Naive thymus-derived CD4-positive, alpha-beta T cell (primary cell): ENCODE measurements around the gene SLC39A5. TPM values are rescaled to one million over a fixed set of nuclear protein-coding genes. Genes with fewer than 3 reads are reported as not detected.

Experiments used
- ATAC-seq: fragments of 150-1000 bp; cut with Tn5 transposase; 2 replicates; pipeline ENCODE4 v1.10.0; 2021; ENCODE audit warnings: mild to moderate bottlenecking, moderate library complexity
- CTCF ChIA-PET: fragments of 350-600 bp; sonication (Branson Sonifier 250); formaldehyde crosslinking; loops from one replicate; lab custom pipeline; 2021; ENCODE audit warnings: antibody characterized with exemption; lab: Charles Lee
- POLR2A ChIA-PET: fragments of 350-600 bp; sonication (Branson Sonifier 250); formaldehyde crosslinking; loops from one replicate; lab custom pipeline; 2021; ENCODE audit warnings: antibody characterized with exemption, inconsistent platforms; lab: Charles Lee
- DNase-seq, 9 donors: peaks; one replicate each; pipeline versions ENCODE4 v3.0.0 to v3.0.0-alpha.2; 2020 to 2022; ENCODE audit warnings: mixed read lengths in 1 of 9
- H3K27ac ChIP-seq: one replicate; pipeline ENCODE4 v1.7.0; 2013; ENCODE audit warnings: mild to moderate bottlenecking, low read depth, low read length, moderate library complexity
- H3K27me3 ChIP-seq, 2 donors: one replicate each; pipeline ENCODE4 v1.7.0; 2013; ENCODE audit warnings: low read length in 2 of 2, mild to moderate bottlenecking in 2 of 2, moderate library complexity in 2 of 2; ENCODE audit not compliant: control insufficient read depth in 2 of 2, insufficient read depth in 2 of 2
- H3K36me3 ChIP-seq, 3 experiments: 1 replicate in 2 of 3; 2 replicates in 1 of 3; pipeline ENCODE4 v1.7.0; 2013; ENCODE audit warnings: low read length in 3 of 3, mild to moderate bottlenecking in 3 of 3, moderate library complexity in 1 of 3; ENCODE audit not compliant: insufficient read depth in 3 of 3, control insufficient read depth in 2 of 3
- H3K4me1 ChIP-seq, 2 donors: one replicate each; pipeline ENCODE4 v1.7.0; 2013; ENCODE audit warnings: low read length in 2 of 2, mild to moderate bottlenecking in 2 of 2, moderate library complexity in 1 of 2; ENCODE audit not compliant: control insufficient read depth in 2 of 2, insufficient read depth in 2 of 2
- H3K4me3 ChIP-seq: 2 replicates; pipeline ENCODE4 v1.7.0; 2013; ENCODE audit warnings: mild to moderate bottlenecking, low read length
- H3K9me3 ChIP-seq, 3 experiments: 1 replicate in 2 of 3; 2 replicates in 1 of 3; pipeline ENCODE4 v1.7.0; 2013; ENCODE audit warnings: low read length in 3 of 3; ENCODE audit not compliant: control insufficient read depth in 2 of 3
- H3K27ac Mint-ChIP-seq, 9 donors: one replicate each; pipeline ENCODE4 v1.8.0; 2020 to 2022; ENCODE audit warnings: mixed read lengths in 9 of 9, mild to moderate bottlenecking in 8 of 9, moderate library complexity in 5 of 9, inconsistent platforms in 2 of 9
- H3K27me3 Mint-ChIP-seq, 5 donors: one replicate each; pipeline ENCODE4 v1.8.0; 2021 to 2022; ENCODE audit warnings: mixed read lengths in 5 of 5, mild to moderate bottlenecking in 1 of 5
- H3K36me3 Mint-ChIP-seq, 5 donors: one replicate each; pipeline ENCODE4 v1.8.0; 2020 to 2022; ENCODE audit warnings: mixed read lengths in 5 of 5, mild to moderate bottlenecking in 3 of 5, inconsistent platforms in 1 of 5
- H3K4me1 Mint-ChIP-seq, 7 donors: one replicate each; pipeline ENCODE4 v1.8.0; 2020 to 2022; ENCODE audit warnings: mixed read lengths in 7 of 7, mild to moderate bottlenecking in 3 of 7, inconsistent platforms in 1 of 7
- H3K4me3 Mint-ChIP-seq, 10 donors: one replicate each; pipeline ENCODE4 v1.8.0; 2020 to 2022; ENCODE audit warnings: mild to moderate bottlenecking in 10 of 10, mixed read lengths in 10 of 10, moderate library complexity in 6 of 10, inconsistent platforms in 2 of 10
- H3K9me3 Mint-ChIP-seq, 11 donors: one replicate each; pipeline ENCODE4 v1.8.0; 2020 to 2022; ENCODE audit warnings: mixed read lengths in 11 of 11, mild to moderate bottlenecking in 4 of 11, inconsistent platforms in 1 of 11, moderate library complexity in 1 of 11
- intact Hi-C, 2 donors: fragments of 100-400 bp; cut with micrococcal nuclease; formaldehyde crosslinking; loops; one replicate each; pipeline ENCODE4 v1.15.1; 2023
- polyA plus RNA-seq, 2 donors: library from polyadenylated mRNA; unstranded; fragments of 300-500 nt; fragmentation: Illumina TruSeq; gene quantifications; one replicate each; pipeline ENCODE4 v1.2.3, GENCODE V29; 2021
- total RNA-seq, 6 experiments: library from RNA in 5 of 6; stranded (reverse) in 5 of 6; gene quantifications; 1 replicate in 5 of 6; 2 replicates in 1 of 6; pipeline ENCODE4 v1.2.3 and lab custom pipeline; 2021 to 2026

The SLC39A5 gene
- total and polyA plus RNA-seq, 7 experiments from 2014 or later = 0.43 to 1.2 (median 0.77) TPM; not detected in 4

DNA sequence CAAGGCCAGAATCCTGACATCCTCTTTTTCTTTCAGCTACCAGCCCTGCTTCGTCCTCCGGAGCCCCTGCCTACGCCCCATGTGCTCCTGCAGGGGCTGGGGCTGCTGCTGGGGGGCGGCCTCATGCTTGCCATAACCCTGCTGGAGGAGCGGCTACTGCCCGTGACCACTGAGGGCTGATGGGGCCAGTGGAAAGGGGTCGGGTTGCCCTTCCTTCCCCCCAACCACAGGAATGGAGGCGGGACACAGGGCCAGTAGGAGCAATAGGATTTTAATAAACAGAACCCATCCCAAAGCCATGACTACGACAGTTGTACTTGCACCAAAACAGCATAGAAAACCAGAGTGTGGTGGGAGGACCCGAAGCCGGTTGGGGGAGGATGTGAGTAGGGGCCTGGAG is 7.7 kb downstream of the SLC39A5 start:
- Histone ChIP-seq H3K27ac (no peak overlapping the region), H3K4me3 (no peak overlapping the region), H3K9me3 (no peaks in the 10 kb centered on the region), H3K4me1 (no peaks in the 10 kb centered on the region), H3K27me3 (no peaks in the 10 kb centered on the region), H3K36me3 (peaks cover 0 to 49% (median 13%) of the 10 kb centered on the region in 3 experiments)
- ChIA-PET CTCF (interaction anchor here (1.4 kb wide), 1 partner anchor 21 kb away, joined by 3 read pairs; the partner anchor contains the start of gene ANKRD52), POLR2A (no interaction called here)
- ATAC-seq = no peak
- Mint-ChIP-seq H3K4me1 (peaks cover 0 to 1% (median 0%) of the 10 kb centered on the region in 7 donors), H3K4me3 (no peak overlapping the region), H3K27me3 (no peaks in the 10 kb centered on the region), H3K9me3 (no peaks in the 10 kb centered on the region), H3K27ac (peak overlapping the region in 1 of 9 donors; percentile 43), H3K36me3 (peaks cover 0 to 17% (median 4%) of the 10 kb centered on the region in 5 donors)
- DNase-seq = no peak
- intact Hi-C loops = no loop called here

DNA sequence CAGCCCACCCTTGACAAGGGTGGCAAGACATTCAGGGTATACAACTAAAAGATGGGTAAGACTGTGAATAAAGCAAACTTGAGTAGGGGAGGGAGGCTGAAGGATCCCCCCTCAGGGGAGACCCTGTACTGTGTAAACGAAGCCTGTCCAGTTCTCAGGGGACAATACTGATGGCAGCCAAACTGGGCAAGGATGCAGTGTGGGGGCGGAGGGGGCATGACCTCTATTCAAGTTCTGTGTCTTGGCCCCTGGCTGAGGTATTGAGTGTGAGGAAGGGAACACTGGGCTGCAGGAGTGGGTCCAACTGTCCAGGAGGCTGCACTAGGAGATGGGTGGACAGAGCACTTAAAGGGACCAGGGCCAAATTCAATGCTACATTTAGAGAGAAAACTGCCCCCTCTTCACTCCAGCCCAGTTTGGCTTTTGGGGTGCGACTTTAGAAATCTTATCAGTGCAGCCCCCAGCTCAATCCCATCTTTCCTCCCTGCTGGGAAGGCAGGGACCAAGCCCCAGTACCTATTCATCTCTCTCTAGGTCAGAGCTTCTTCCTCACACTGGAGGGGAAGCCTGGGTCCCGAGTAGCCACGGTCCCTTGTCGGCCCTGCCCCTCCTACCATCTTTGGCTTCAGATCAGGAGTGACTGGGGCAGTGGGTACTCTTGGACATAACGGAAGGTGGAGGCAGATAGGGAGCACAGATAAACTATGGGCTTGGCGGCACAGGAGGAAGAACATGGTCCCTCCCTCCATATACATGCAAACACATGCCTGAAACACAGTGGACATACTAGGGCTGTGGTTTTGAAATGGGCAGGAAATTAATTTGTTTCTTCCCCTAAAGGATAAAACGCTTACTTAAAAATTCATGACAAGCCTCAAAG is 11.8 kb downstream of the SLC39A5 start:
- CTCF ChIA-PET = interaction anchor here (0.6 to 1.0 kb wide), 3 partner anchors 34 to 143 kb away, joined by 3 to 7 read pairs (median 5); no protein-coding TSS in a partner anchor

DNA sequence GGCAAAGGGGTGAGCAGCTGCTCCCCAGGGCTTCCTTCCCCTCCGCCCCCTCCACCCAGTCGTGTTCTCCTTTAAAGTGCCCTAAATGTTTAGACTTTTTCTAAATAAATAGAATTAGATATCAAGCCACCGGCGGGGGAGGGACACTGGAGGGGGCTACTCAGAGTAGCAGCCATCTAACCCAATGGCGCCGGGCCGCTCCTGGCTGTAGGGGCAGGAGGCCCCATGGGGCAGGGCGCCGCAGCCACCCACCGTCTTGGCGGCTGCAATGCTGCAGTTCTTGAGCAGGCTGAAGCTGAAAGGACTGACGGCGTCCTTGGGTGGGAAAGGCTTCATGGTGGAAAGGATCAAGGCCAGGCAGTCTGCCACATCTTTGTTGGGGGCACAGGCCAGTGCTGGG is 13.1 kb downstream of the SLC39A5 start:
- peaks cover 0 to 95% (median 42%) of the 10 kb centered on the region in 3 experiments for H3K36me3 ChIP-seq
- intact Hi-C loops = no loop called here

More for the DNA sequence above, 11.8 kb downstream of the SLC39A5 start:
- Histone ChIP-seq H3K27me3 (no peaks in the 10 kb centered on the region), H3K4me1 (no peaks in the 10 kb centered on the region), H3K9me3 (no peaks in the 10 kb centered on the region), H3K27ac (no peak overlapping the region), H3K36me3 (peaks cover 0 to 90% (median 33%) of the 10 kb centered on the region in 3 experiments), H3K4me3 (no peak overlapping the region)
- H3K9me3 Mint-ChIP-seq = no peaks in the 10 kb centered on the region
- no peak for ATAC-seq
- H3K4me1 Mint-ChIP-seq = peaks cover 0 to 4% (median 0%) of the 10 kb centered on the region in 7 donors
- peaks cover 0 to 32% (median 10%) of the 10 kb centered on the region in 5 donors for H3K36me3 Mint-ChIP-seq
- DNase-seq = no peak
- H3K4me3 Mint-ChIP-seq = no peak overlapping the region
- intact Hi-C loops = no loop called here
- no peaks in the 10 kb centered on the region for H3K27me3 Mint-ChIP-seq
- peak overlapping the region in 1 of 9 donors; percentile 12 for H3K27ac Mint-ChIP-seq
- POLR2A ChIA-PET = no interaction called here

DNA sequence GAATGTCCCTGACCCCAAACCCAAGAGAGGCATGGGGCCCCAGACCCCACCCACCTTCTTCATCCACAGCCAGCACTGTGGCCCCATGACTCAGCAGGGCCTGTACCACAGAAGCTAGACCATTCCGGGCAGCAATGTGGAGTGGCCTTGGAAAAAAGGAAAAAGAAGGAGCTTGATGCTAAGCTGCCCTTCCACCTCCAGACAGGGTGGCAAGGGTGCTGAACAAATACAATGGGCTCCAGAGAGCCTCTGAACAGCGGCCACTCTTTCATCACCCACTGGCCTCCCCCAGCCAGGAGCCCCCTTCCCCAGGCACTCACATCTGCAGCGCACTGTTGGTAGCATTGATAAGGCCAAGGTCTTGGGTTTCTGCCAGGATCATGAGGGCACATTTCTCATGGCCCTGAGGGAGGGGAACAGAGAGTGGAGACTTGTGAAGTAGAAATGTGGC is 13.9 kb downstream of the SLC39A5 start:
- Histone ChIP-seq H3K9me3 (no peaks in the 10 kb centered on the region), H3K27me3 (no peaks in the 10 kb centered on the region), H3K27ac (no peak overlapping the region), H3K36me3 (peaks cover 0 to 98% (median 45%) of the 10 kb centered on the region in 3 experiments), H3K4me1 (no peaks in the 10 kb centered on the region), H3K4me3 (no peak overlapping the region)
- Mint-ChIP-seq H3K36me3 (peaks cover 0 to 40% (median 10%) of the 10 kb centered on the region in 5 donors), H3K4me1 (peaks cover 0 to 4% (median 0%) of the 10 kb centered on the region in 7 donors), H3K4me3 (no peak overlapping the region), H3K27me3 (no peaks in the 10 kb centered on the region), H3K27ac (no peak overlapping the region), H3K9me3 (no peaks in the 10 kb centered on the region)
- ATAC-seq (no peak), DNase-seq (no peak)
- intact Hi-C loops = no loop called here
- POLR2A ChIA-PET = no interaction called here
- CTCF ChIA-PET = interaction anchor here (0.7 kb wide), 1 partner anchor 10 kb away, joined by 3 read pairs; no protein-coding TSS in a partner anchor

More for the DNA sequence above, 13.1 kb downstream of the SLC39A5 start:
- ChIA-PET POLR2A (no interaction called here), CTCF (interaction anchor here (1.0 kb wide), 1 partner anchor 81 kb away, joined by 5 read pairs; no protein-coding TSS in a partner anchor)
- Histone ChIP-seq H3K27ac (no peak overlapping the region), H3K9me3 (no peaks in the 10 kb centered on the region), H3K27me3 (no peaks in the 10 kb centered on the region), H3K4me1 (no peaks in the 10 kb centered on the region), H3K4me3 (no peak overlapping the region)
- H3K4me1 Mint-ChIP-seq = peaks cover 0 to 4% (median 0%) of the 10 kb centered on the region in 7 donors
- H3K27me3 Mint-ChIP-seq = no peaks in the 10 kb centered on the region
- ATAC-seq = no peak
- no peak overlapping the region for H3K4me3 Mint-ChIP-seq
- H3K9me3 Mint-ChIP-seq = no peaks in the 10 kb centered on the region
- no peak overlapping the region for H3K27ac Mint-ChIP-seq
- H3K36me3 Mint-ChIP-seq = peaks cover 0 to 40% (median 10%) of the 10 kb centered on the region in 5 donors
- DNase-seq = no peak

DNA sequence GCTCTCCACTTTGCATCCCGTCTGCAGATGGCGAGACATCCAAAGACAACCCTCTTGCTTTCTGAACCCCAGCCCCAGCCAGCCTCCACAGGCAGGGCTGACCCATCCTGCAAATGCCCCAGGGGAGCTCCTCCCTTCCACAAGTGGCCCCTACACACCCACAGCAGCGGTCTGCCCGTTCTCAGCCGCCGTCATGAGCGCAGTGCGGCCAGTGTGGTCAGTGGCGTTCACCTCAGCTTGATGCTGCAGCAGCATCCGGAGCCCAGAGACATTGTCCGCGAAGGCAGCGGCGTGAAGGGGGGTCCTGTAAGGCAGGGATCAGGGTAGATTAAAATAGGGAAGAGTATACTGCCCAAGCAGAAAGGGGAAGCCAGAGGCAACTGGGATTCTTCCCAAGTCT is 14.6 kb downstream of the SLC39A5 start:
- POLR2A ChIA-PET = interaction anchor here (0.6 kb wide), 1 partner anchor 36 kb away, joined by 3 read pairs; no protein-coding TSS in a partner anchor
- CTCF ChIA-PET = no interaction called here

DNA sequence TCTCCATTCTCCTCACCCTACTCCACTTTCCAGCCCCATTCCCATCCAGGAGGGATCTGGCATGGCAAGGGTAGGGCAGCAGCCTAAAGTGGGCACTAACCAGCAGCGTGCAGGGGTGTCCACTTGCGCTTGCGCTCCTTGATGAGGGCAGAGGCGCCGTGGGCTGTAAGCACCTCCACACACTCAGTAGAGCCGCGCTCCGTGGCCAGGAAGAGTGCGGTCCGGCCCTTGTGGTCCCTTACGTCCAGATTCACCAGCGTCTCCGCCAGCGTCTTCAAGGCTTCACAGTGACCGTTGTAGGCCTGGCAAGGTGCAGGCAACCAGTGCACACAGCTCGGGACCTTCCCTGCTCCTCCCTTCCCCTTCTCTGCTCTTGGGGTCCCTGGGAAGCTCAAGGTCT is 18.1 kb downstream of the SLC39A5 start:
- Histone ChIP-seq H3K9me3 (no peaks in the 10 kb centered on the region), H3K36me3 (peaks cover 13 to 86% (median 44%) of the 10 kb centered on the region in 3 experiments), H3K4me1 (no peaks in the 10 kb centered on the region), H3K27ac (no peak overlapping the region), H3K4me3 (no peak overlapping the region), H3K27me3 (no peaks in the 10 kb centered on the region)
- Mint-ChIP-seq H3K27me3 (no peaks in the 10 kb centered on the region), H3K36me3 (peaks cover 4 to 41% (median 11%) of the 10 kb centered on the region in 5 donors), H3K4me3 (no peak overlapping the region), H3K9me3 (no peaks in the 10 kb centered on the region), H3K4me1 (peaks cover 0 to 3% (median 0%) of the 10 kb centered on the region in 7 donors), H3K27ac (no peak overlapping the region)
- intact Hi-C loops = no loop called here
- ATAC-seq (no peak), DNase-seq (no peak)
- CTCF ChIA-PET = interaction anchor here (0.9 kb wide), 1 partner anchor 10 kb away, joined by 3 read pairs; the partner anchor contains the start of gene ANKRD52
- POLR2A ChIA-PET = interaction anchor here (0.7 to 1.6 kb wide), 3 partner anchors 10 to 51 kb away, joined by 3 to 6 read pairs (median 4); partner anchors contain the start of gene ANKRD52

More for the DNA sequence above, 14.6 kb downstream of the SLC39A5 start:
- no peak overlapping the region for H3K27ac ChIP-seq
- no peaks in the 10 kb centered on the region for H3K4me1 ChIP-seq
- Mint-ChIP-seq H3K27ac (no peak overlapping the region), H3K9me3 (no peaks in the 10 kb centered on the region), H3K4me3 (no peak overlapping the region), H3K27me3 (no peaks in the 10 kb centered on the region), H3K4me1 (peaks cover 0 to 4% (median 0%) of the 10 kb centered on the region in 7 donors), H3K36me3 (peaks cover 0 to 45% (median 10%) of the 10 kb centered on the region in 5 donors)
- H3K4me3 ChIP-seq = no peak overlapping the region
- intact Hi-C loops = no loop called here
- no peaks in the 10 kb centered on the region for H3K27me3 ChIP-seq
- H3K36me3 ChIP-seq = peaks cover 3 to 96% (median 45%) of the 10 kb centered on the region in 3 experiments
- H3K9me3 ChIP-seq = no peaks in the 10 kb centered on the region
- ATAC-seq (no peak), DNase-seq (no peak)
